Liver (tissue), 9 donors: ENCODE results near the gene PREX1. TPM values are rescaled to one million over a fixed set of nuclear protein-coding genes. Genes with fewer than 3 reads are reported as not detected.

Source experiments
- DNase-seq: peaks from one replicate; pipeline ENCODE4 v3.0.0-alpha.2; 2017; ENCODE audit warnings: low spot score
- H3K27ac ChIP-seq, 2 donors: one replicate each; pipeline ENCODE4 v1.7.0; 2013; ENCODE audit warnings: inconsistent platforms in 2 of 2, low read length in 2 of 2, control low read depth in 1 of 2, low read depth in 1 of 2, mild to moderate bottlenecking in 1 of 2
- H3K27me3 ChIP-seq, 4 donors: one replicate each; pipeline versions ENCODE4 v1.6.1 to v1.7.0; 2013; ENCODE audit warnings: low read length in 3 of 4, inconsistent platforms in 1 of 4, mild to moderate bottlenecking in 1 of 4, moderate library complexity in 1 of 4; ENCODE audit not compliant: control insufficient read depth in 4 of 4, insufficient read depth in 4 of 4
- H3K36me3 ChIP-seq, 4 donors: one replicate each; pipeline versions ENCODE4 v1.6.1 to v1.7.0; 2013; ENCODE audit warnings: low read length in 3 of 4, mild to moderate bottlenecking in 3 of 4, low read depth in 1 of 4, moderate library complexity in 1 of 4; ENCODE audit not compliant: control insufficient read depth in 4 of 4, insufficient read depth in 3 of 4
- H3K4me1 ChIP-seq, 4 donors: one replicate each; pipeline versions ENCODE4 v1.6.1 to v1.7.0; 2013; ENCODE audit warnings: low read length in 3 of 4, mild to moderate bottlenecking in 3 of 4, moderate library complexity in 1 of 4; ENCODE audit not compliant: control insufficient read depth in 4 of 4, insufficient read depth in 4 of 4
- H3K4me3 ChIP-seq, 3 donors: one replicate each; pipeline versions ENCODE4 v1.6.1 to v1.7.0; 2013; ENCODE audit warnings: low read length in 3 of 3, control low read depth in 1 of 3, low read depth in 1 of 3, mild to moderate bottlenecking in 1 of 3
- H3K9ac ChIP-seq, 2 donors: one replicate each; pipeline ENCODE4 v1.7.0; 2013; ENCODE audit warnings: low read length in 2 of 2, mild to moderate bottlenecking in 2 of 2, moderate library complexity in 2 of 2, control low read depth in 1 of 2, low read depth in 1 of 2
- H3K9me3 ChIP-seq, 4 donors: one replicate each; pipeline versions ENCODE4 v1.6.1 to v1.7.0; 2013; ENCODE audit warnings: low read length in 3 of 4; ENCODE audit not compliant: control insufficient read depth in 4 of 4
- EGR1 ChIP-seq, 2 donors: IDR thresholded peaks; 2 replicates each; pipeline ENCODE4 v1.6.1; 2016 to 2018; ENCODE audit warnings: antibody characterized with exemption in 2 of 2, low read depth in 2 of 2
- FOXA1 ChIP-seq: IDR thresholded peaks from 2 replicates; pipeline ENCODE4 v1.6.1; 2016; ENCODE audit warnings: antibody characterized with exemption
- FOXA2 ChIP-seq: IDR thresholded peaks from 2 replicates; pipeline ENCODE4 v1.6.1; 2016; ENCODE audit warnings: antibody characterized with exemption
- GABPA ChIP-seq, 2 donors: IDR thresholded peaks in 1 of 2; conservative IDR thresholded peaks in 1 of 2; 2 replicates each; pipeline ENCODE4 v1.6.1; 2016; ENCODE audit warnings: antibody characterized with exemption in 2 of 2, mild to moderate bottlenecking in 1 of 2, moderate library complexity in 1 of 2
- HNF4A ChIP-seq, 2 donors: conservative IDR thresholded peaks; 2 replicates each; pipeline ENCODE4 v1.6.1; 2016; ENCODE audit warnings: antibody characterized with exemption in 2 of 2, mild to moderate bottlenecking in 2 of 2
- HNF4G ChIP-seq: IDR thresholded peaks from 2 replicates; pipeline ENCODE4 v1.6.1; 2016; ENCODE audit warnings: antibody characterized with exemption
- NR2F2 ChIP-seq: IDR thresholded peaks from 2 replicates; pipeline ENCODE4 v1.6.1; 2016; ENCODE audit warnings: antibody characterized with exemption
- RAD21 ChIP-seq, 2 donors: IDR thresholded peaks; 2 replicates each; pipeline ENCODE4 v1.6.1; 2016; ENCODE audit warnings: antibody characterized with exemption in 2 of 2, mild to moderate bottlenecking in 2 of 2
- RXRA ChIP-seq, 2 donors: IDR thresholded peaks; 2 replicates each; pipeline ENCODE4 v1.6.1; 2017 to 2018; ENCODE audit warnings: antibody characterized with exemption in 2 of 2, mild to moderate bottlenecking in 1 of 2
- SP1 ChIP-seq: IDR thresholded peaks from 2 replicates; pipeline ENCODE4 v1.6.1; 2018; ENCODE audit warnings: antibody characterized with exemption, mild to moderate bottlenecking
- TAF1 ChIP-seq: conservative IDR thresholded peaks from 2 replicates; pipeline ENCODE4 v1.6.1; 2016; ENCODE audit warnings: antibody characterized with exemption, mild to moderate bottlenecking
- YY1 ChIP-seq: IDR thresholded peaks from 2 replicates; pipeline ENCODE4 v1.6.1; 2016; ENCODE audit warnings: antibody characterized with exemption, mild to moderate bottlenecking
- WGBS: extraction: QIAGEN DNeasy Blood & Tissue Kit; methylation state at CpG from one replicate; pipeline ENCODE4 v1.1.7; 2013; 5-methylcytosine and 5-hydroxymethylcytosine counted together
- polyA plus RNA-seq, 2 donors: library from polyadenylated mRNA; stranded (reverse) in 1 of 2; unstranded in 1 of 2; fragments of 200-250 nt in 1 of 2; fragments of >200 nt in 1 of 2; fragmentation: Nextera tagmentation in 1 of 2; extraction: Ambion mirVana in 1 of 2; gene quantifications; one replicate each; pipeline versions ENCODE4 v1.2.1 to v1.2.3, GENCODE V29; 2013 to 2015
- total RNA-seq, 2 donors: library from RNA; depleted of rRNA; stranded (reverse); fragments of >200 nt; gene quantifications; one replicate each; pipeline ENCODE4 v1.2.3, GENCODE V29; 2014
- TF ChIP-seq, protein P1 (sequence below): IDR thresholded peaks from 2 replicates; pipeline ENCODE4 v1.6.1; 2016; ENCODE audit warnings: antibody characterized with exemption
- TF ChIP-seq, protein P2 (sequence below): IDR thresholded peaks from 2 replicates; pipeline ENCODE4 v1.6.1; 2016; ENCODE audit warnings: antibody characterized with exemption
- TF ChIP-seq, protein P3 (sequence below): fragments of 150-350 bp; IDR thresholded peaks from 2 replicates; pipeline ENCODE4 v1.5.1; 2017; ENCODE audit warnings: improper control_type of control experiment, low read depth, low read length; ENCODE audit not compliant: missing input control
- TF ChIP-seq, protein P4 (sequence below): IDR thresholded peaks from 2 replicates; pipeline ENCODE4 v1.6.1; 2016; ENCODE audit warnings: antibody characterized with exemption, mild to moderate bottlenecking
- TF ChIP-seq, protein P5 (sequence below): IDR thresholded peaks from 2 replicates; pipeline ENCODE4 v1.6.1; 2016; ENCODE audit warnings: antibody characterized with exemption
- donor health status: healthy.
- donor health status: healthy.
- donor health status: healthy.
- donor health status: healthy.
- donor health status: healthy.

The PREX1 gene
- total and polyA plus RNA-seq, 4 donors, result 2.2 to 18.0 (median 10.8) TPM

DNA sequence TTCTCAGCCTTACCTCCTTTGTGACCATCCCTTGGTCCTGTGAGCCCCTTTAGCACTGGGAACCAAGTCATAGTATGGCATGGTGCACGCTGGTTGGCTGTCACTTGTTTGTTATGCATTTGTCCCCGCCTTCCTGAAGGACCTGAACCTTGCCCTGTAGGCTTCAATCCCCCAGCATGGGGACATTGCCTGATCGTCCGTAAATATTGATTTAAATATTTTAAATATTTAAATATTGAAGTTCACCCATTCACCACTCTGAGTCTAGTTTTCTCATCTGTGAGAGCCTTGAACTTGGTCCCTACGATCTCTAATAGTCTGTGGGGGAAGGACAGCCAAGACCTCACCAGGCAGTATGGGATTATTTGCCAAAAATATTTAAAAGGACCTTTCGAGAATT, 23.8 kb upstream of the PREX1 start:
- 40% methylated on average over 6 of the region's 6 CpGs for WGBS
- Histone ChIP-seq H3K36me3 (no peaks in the 10 kb centered on the region), H3K9ac (no peak overlapping the region), H3K27me3 (no peaks in the 10 kb centered on the region), H3K9me3 (no peaks in the 10 kb centered on the region), H3K27ac (no peak overlapping the region), H3K4me1 (peaks cover 3 to 25% (median 16%) of the 10 kb centered on the region in 4 donors), H3K4me3 (no peak overlapping the region)
- TF ChIP-seq RXRA (IDR thresholded peaks at IDR 0.05) (peak; percentile 46 to 47), YY1 (no peak), EGR1 (IDR thresholded peaks at IDR 0.05; ENCODE audit: low read depth in 2 of 2) (no peak), TAF1 (no peak), HNF4G (peak; percentile 38), NR2F2 (no peak), HNF4A (conservative IDR thresholded peaks at IDR 0.05) (peak; percentile 62 to 80), RAD21 (IDR thresholded peaks at IDR 0.05) (no peak), FOXA1 (no peak), GABPA (IDR thresholded peaks at IDR 0.05 in 1 of 2, conservative IDR thresholded peaks at IDR 0.05 in 1 of 2) (no peak), FOXA2 (no peak), SP1 (peak; percentile 54)
- TF ChIP-seq, protein P1, sequence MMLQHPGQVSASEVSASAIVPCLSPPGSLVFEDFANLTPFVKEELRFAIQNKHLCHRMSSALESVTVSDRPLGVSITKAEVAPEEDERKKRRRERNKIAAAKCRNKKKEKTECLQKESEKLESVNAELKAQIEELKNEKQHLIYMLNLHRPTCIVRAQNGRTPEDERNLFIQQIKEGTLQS, result no peak
- TF ChIP-seq, protein P2, sequence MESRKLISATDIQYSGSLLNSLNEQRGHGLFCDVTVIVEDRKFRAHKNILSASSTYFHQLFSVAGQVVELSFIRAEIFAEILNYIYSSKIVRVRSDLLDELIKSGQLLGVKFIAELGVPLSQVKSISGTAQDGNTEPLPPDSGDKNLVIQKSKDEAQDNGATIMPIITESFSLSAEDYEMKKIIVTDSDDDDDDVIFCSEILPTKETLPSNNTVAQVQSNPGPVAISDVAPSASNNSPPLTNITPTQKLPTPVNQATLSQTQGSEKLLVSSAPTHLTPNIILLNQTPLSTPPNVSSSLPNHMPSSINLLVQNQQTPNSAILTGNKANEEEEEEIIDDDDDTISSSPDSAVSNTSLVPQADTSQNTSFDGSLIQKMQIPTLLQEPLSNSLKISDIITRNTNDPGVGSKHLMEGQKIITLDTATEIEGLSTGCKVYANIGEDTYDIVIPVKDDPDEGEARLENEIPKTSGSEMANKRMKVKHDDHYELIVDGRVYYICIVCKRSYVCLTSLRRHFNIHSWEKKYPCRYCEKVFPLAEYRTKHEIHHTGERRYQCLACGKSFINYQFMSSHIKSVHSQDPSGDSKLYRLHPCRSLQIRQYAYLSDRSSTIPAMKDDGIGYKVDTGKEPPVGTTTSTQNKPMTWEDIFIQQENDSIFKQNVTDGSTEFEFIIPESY, result no peak
- TF ChIP-seq, protein P3, sequence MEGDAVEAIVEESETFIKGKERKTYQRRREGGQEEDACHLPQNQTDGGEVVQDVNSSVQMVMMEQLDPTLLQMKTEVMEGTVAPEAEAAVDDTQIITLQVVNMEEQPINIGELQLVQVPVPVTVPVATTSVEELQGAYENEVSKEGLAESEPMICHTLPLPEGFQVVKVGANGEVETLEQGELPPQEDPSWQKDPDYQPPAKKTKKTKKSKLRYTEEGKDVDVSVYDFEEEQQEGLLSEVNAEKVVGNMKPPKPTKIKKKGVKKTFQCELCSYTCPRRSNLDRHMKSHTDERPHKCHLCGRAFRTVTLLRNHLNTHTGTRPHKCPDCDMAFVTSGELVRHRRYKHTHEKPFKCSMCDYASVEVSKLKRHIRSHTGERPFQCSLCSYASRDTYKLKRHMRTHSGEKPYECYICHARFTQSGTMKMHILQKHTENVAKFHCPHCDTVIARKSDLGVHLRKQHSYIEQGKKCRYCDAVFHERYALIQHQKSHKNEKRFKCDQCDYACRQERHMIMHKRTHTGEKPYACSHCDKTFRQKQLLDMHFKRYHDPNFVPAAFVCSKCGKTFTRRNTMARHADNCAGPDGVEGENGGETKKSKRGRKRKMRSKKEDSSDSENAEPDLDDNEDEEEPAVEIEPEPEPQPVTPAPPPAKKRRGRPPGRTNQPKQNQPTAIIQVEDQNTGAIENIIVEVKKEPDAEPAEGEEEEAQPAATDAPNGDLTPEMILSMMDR, result no peak
- TF ChIP-seq, protein P4, sequence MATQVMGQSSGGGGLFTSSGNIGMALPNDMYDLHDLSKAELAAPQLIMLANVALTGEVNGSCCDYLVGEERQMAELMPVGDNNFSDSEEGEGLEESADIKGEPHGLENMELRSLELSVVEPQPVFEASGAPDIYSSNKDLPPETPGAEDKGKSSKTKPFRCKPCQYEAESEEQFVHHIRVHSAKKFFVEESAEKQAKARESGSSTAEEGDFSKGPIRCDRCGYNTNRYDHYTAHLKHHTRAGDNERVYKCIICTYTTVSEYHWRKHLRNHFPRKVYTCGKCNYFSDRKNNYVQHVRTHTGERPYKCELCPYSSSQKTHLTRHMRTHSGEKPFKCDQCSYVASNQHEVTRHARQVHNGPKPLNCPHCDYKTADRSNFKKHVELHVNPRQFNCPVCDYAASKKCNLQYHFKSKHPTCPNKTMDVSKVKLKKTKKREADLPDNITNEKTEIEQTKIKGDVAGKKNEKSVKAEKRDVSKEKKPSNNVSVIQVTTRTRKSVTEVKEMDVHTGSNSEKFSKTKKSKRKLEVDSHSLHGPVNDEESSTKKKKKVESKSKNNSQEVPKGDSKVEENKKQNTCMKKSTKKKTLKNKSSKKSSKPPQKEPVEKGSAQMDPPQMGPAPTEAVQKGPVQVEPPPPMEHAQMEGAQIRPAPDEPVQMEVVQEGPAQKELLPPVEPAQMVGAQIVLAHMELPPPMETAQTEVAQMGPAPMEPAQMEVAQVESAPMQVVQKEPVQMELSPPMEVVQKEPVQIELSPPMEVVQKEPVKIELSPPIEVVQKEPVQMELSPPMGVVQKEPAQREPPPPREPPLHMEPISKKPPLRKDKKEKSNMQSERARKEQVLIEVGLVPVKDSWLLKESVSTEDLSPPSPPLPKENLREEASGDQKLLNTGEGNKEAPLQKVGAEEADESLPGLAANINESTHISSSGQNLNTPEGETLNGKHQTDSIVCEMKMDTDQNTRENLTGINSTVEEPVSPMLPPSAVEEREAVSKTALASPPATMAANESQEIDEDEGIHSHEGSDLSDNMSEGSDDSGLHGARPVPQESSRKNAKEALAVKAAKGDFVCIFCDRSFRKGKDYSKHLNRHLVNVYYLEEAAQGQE, result no peak
- TF ChIP-seq, protein P5, sequence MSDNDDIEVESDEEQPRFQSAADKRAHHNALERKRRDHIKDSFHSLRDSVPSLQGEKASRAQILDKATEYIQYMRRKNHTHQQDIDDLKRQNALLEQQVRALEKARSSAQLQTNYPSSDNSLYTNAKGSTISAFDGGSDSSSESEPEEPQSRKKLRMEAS, result no peak
- no peak for DNase-seq

DNA sequence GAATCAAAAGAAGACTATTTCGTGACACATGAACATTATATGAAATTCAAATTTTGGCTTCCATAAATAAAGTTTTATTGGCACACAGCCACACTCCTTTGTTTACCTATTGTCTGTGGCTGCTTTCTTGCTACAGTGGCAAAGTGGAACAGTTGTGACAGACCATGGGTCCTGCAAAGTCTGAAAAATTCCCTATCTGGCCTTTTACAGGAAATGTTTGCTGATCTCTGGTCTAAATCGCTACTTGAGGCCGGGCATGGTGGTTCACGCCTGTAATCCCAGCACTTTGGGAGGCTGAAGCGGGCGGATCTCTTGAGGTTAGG, 23.1 kb upstream of the PREX1 start:
- Histone ChIP-seq H3K9me3 (no peaks in the 10 kb centered on the region), H3K4me3 (no peak overlapping the region), H3K9ac (no peak overlapping the region), H3K27me3 (no peaks in the 10 kb centered on the region), H3K36me3 (no peaks in the 10 kb centered on the region), H3K4me1 (peaks cover 3 to 26% (median 16%) of the 10 kb centered on the region in 4 donors), H3K27ac (peak overlapping the region; percentile 10 to 40)
- 56% methylated on average over 6 of the region's 6 CpGs for WGBS
- no peak for DNase-seq
- no peak for TF ChIP-seq NR2F2
- TF ChIP-seq, protein P3, result no peak
- no peak for TF ChIP-seq HNF4A (conservative IDR thresholded peaks at IDR 0.05)
- TF ChIP-seq FOXA2, result peak; percentile 16
- TF ChIP-seq TAF1, result no peak
- TF ChIP-seq YY1, result no peak
- no peak for TF ChIP-seq EGR1 (IDR thresholded peaks at IDR 0.05; ENCODE audit: low read depth in 2 of 2)
- peak in 1 of 2 donors; percentile 28 for TF ChIP-seq RXRA (IDR thresholded peaks at IDR 0.05)
- no peak for TF ChIP-seq RAD21 (IDR thresholded peaks at IDR 0.05)
- peak; percentile 27 for TF ChIP-seq SP1
